SK-N-SH treated with all-trans-retinoic acid at 6 μM for 48 hours (cell line): ENCODE results near the gene DUSP16.

Source experiments
- ATAC-seq: fragments of 200-7000 bp; cut with Tn5 transposase; 3 replicates; pipeline ENCODE4 v1.9.1; 2020; ENCODE audit warnings: mild to moderate bottlenecking, moderate library complexity
- ARNTL ChIP-seq: fragments of 450-650 bp; formaldehyde crosslinking; IDR thresholded peaks from 2 replicates; pipeline ENCODE4 v1.5.0; 2020; ENCODE audit warnings: low read depth, mild to moderate bottlenecking, moderate library complexity, borderline replicate concordance
- BACH2 ChIP-seq: fragments of 250-450 bp; sonication (Bioruptor Pico); IDR thresholded peaks from 2 replicates; pipeline ENCODE4 v1.9.0; 2021; ENCODE audit warnings: mild to moderate bottlenecking, borderline replicate concordance
- CSDC2 ChIP-seq: fragments of 250-450 bp; sonication (Bioruptor Pico); IDR thresholded peaks from 2 replicates; pipeline ENCODE4 v1.5.0; 2020; ENCODE audit warnings: mild to moderate bottlenecking, moderate library complexity
- GLIS3 ChIP-seq: fragments of 250-450 bp; sonication (Bioruptor Pico); IDR thresholded peaks from 2 replicates; pipeline ENCODE4 v1.5.0; 2020; ENCODE audit warnings: mild to moderate bottlenecking, moderate library complexity
- ISL1 ChIP-seq: fragments of 250-450 bp; sonication (Bioruptor Pico); IDR thresholded peaks from 2 replicates; pipeline ENCODE4 v2.1.2; 2022; ENCODE audit warnings: mild to moderate bottlenecking, moderate library complexity
- OSR1 ChIP-seq: fragments of 250-450 bp; sonication (Bioruptor Pico); IDR thresholded peaks from 2 replicates; pipeline ENCODE4 v1.8.0; 2022; ENCODE audit warnings: moderate library complexity, mild to moderate bottlenecking, inconsistent platforms
- PPARA ChIP-seq: fragments of 250-450 bp; sonication (Bioruptor Pico); IDR thresholded peaks from 2 replicates; pipeline ENCODE4 v1.5.0; 2020; ENCODE audit warnings: mild to moderate bottlenecking, borderline replicate concordance
- RARB ChIP-seq: fragments of 250-450 bp; sonication (Bioruptor Pico); IDR thresholded peaks from 2 replicates; pipeline ENCODE4 v1.8.0; 2021; ENCODE audit warnings: mild to moderate bottlenecking, moderate library complexity
- SNAI2 ChIP-seq: fragments of 250-450 bp; sonication (Bioruptor Pico); IDR thresholded peaks from 2 replicates; pipeline ENCODE4 v1.5.0; 2020; ENCODE audit warnings: mild to moderate bottlenecking, moderate library complexity
- TCF4 ChIP-seq: fragments of 250-450 bp; sonication (Bioruptor Pico); IDR thresholded peaks from 2 replicates; pipeline ENCODE4 v1.8.0; 2021; ENCODE audit warnings: mild to moderate bottlenecking, moderate library complexity, borderline replicate concordance
- ZC3H10 ChIP-seq: fragments of 250-450 bp; sonication (Bioruptor Pico); IDR thresholded peaks from 2 replicates; pipeline ENCODE4 v1.5.1; 2021; ENCODE audit warnings: mild to moderate bottlenecking, moderate library complexity
- ZFP3 ChIP-seq: fragments of 250-450 bp; sonication (Bioruptor Pico); IDR thresholded peaks from 2 replicates; pipeline ENCODE4 v1.5.0; 2020; ENCODE audit warnings: mild to moderate bottlenecking, moderate library complexity
- ZFP30 ChIP-seq: fragments of 450-650 bp; formaldehyde crosslinking; IDR thresholded peaks from 2 replicates; pipeline ENCODE4 v1.5.0; 2022; ENCODE audit warnings: mild to moderate bottlenecking, moderate library complexity
- ZNF565 ChIP-seq: fragments of 450-650 bp; formaldehyde crosslinking; conservative IDR thresholded peaks from 2 replicates; pipeline ENCODE4 v1.5.0; 2020; ENCODE audit warnings: low read depth, mild to moderate bottlenecking, moderate library complexity
- ZNF70 ChIP-seq: fragments of 450-650 bp; formaldehyde crosslinking; IDR thresholded peaks from 2 replicates; pipeline ENCODE4 v1.5.0; 2020; ENCODE audit warnings: mild to moderate bottlenecking, moderate library complexity
- ZNF8 ChIP-seq: fragments of 450-650 bp; formaldehyde crosslinking; IDR thresholded peaks from 2 replicates; pipeline ENCODE4 v1.5.0; 2020; ENCODE audit warnings: mild to moderate bottlenecking, moderate library complexity
- TF ChIP-seq, protein P1 (sequence below): fragments of 250-450 bp; sonication (Bioruptor Pico); IDR thresholded peaks from 2 replicates; pipeline ENCODE4 v1.5.0; 2020; ENCODE audit warnings: mild to moderate bottlenecking, moderate library complexity
- TF ChIP-seq, protein P2 (sequence below): fragments of 250-450 bp; sonication (Bioruptor Pico); IDR thresholded peaks from 2 replicates; pipeline ENCODE4 v1.5.1; 2021; ENCODE audit warnings: mild to moderate bottlenecking, moderate library complexity
- TF ChIP-seq, protein P3 (sequence below): fragments of 250-450 bp; sonication (Bioruptor Pico); IDR thresholded peaks from 2 replicates; pipeline ENCODE4 v1.8.0; 2021; ENCODE audit warnings: low read depth, mild to moderate bottlenecking, moderate library complexity, borderline replicate concordance
- TF ChIP-seq, protein P4 (sequence below): fragments of 250-450 bp; sonication (Bioruptor Pico); IDR thresholded peaks from 2 replicates; pipeline ENCODE4 v1.5.1; 2020; ENCODE audit warnings: low read depth, mild to moderate bottlenecking, moderate library complexity
- TF ChIP-seq, protein P5 (sequence below): fragments of 250-450 bp; sonication (Bioruptor Pico); IDR thresholded peaks from 2 replicates; pipeline ENCODE4 v1.8.0; 2020; ENCODE audit warnings: mild to moderate bottlenecking, moderate library complexity, borderline replicate concordance

DUSP16 gene

DNA sequence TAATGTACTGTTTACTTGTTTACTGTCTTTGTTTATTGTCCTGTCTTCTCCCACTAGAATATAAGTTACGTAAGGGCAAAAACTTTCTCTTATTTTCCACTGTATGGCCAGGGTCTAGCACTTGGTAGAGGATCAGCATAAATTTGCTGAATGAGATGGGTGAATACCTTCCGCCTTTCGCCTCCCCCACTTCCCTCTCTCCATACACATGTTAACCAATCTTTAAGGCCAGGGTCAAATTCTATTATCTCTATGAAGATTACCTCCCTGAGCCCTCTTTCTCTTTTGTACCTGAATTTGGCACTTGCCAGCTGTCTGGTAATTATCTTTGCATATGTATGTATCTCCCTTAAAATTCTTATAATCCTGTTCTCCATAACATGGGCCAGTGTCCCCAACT, 4.9 kb downstream of the DUSP16 start:
- ATAC-seq: no peak
- no peak for TF ChIP-seq SNAI2
- no peak for TF ChIP-seq RARB (CRISPR knock-in tag)

DNA sequence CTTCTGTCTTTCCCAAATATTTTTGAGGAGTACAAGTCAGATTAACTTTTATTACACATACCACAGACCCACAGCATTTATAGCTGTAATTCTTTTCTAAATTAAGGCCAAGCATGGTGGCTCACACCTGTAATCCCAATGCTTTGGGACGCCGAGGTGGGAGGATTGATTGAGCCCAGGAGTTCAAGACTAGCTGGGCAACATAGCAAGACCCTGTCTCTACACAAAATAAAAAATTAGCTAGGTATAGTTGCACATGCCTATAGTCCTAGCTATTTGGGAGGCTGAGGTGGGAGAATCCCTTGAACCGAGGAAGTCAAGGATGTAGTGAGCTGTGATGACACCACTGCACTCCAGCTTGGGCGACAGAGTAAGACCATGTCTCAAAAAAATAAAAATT, 7.0 kb downstream of the DUSP16 start:
- ATAC-seq: no peak
- no peak for TF ChIP-seq ZNF565
- no peak for TF ChIP-seq OSR1 (CRISPR knock-in tag)
- TF ChIP-seq, protein P1, sequence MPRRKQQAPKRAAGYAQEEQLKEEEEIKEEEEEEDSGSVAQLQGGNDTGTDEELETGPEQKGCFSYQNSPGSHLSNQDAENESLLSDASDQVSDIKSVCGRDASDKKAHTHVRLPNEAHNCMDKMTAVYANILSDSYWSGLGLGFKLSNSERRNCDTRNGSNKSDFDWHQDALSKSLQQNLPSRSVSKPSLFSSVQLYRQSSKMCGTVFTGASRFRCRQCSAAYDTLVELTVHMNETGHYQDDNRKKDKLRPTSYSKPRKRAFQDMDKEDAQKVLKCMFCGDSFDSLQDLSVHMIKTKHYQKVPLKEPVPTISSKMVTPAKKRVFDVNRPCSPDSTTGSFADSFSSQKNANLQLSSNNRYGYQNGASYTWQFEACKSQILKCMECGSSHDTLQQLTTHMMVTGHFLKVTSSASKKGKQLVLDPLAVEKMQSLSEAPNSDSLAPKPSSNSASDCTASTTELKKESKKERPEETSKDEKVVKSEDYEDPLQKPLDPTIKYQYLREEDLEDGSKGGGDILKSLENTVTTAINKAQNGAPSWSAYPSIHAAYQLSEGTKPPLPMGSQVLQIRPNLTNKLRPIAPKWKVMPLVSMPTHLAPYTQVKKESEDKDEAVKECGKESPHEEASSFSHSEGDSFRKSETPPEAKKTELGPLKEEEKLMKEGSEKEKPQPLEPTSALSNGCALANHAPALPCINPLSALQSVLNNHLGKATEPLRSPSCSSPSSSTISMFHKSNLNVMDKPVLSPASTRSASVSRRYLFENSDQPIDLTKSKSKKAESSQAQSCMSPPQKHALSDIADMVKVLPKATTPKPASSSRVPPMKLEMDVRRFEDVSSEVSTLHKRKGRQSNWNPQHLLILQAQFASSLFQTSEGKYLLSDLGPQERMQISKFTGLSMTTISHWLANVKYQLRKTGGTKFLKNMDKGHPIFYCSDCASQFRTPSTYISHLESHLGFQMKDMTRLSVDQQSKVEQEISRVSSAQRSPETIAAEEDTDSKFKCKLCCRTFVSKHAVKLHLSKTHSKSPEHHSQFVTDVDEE (CRISPR knock-in tag): no peak
- TF ChIP-seq ZFP30: no peak
- TF ChIP-seq, protein P2, sequence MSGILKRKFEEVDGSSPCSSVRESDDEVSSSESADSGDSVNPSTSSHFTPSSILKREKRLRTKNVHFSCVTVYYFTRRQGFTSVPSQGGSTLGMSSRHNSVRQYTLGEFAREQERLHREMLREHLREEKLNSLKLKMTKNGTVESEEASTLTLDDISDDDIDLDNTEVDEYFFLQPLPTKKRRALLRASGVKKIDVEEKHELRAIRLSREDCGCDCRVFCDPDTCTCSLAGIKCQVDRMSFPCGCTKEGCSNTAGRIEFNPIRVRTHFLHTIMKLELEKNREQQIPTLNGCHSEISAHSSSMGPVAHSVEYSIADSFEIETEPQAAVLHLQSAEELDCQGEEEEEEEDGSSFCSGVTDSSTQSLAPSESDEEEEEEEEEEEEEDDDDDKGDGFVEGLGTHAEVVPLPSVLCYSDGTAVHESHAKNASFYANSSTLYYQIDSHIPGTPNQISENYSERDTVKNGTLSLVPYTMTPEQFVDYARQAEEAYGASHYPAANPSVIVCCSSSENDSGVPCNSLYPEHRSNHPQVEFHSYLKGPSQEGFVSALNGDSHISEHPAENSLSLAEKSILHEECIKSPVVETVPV (CRISPR knock-in tag): no peak
- TF ChIP-seq, protein P3, sequence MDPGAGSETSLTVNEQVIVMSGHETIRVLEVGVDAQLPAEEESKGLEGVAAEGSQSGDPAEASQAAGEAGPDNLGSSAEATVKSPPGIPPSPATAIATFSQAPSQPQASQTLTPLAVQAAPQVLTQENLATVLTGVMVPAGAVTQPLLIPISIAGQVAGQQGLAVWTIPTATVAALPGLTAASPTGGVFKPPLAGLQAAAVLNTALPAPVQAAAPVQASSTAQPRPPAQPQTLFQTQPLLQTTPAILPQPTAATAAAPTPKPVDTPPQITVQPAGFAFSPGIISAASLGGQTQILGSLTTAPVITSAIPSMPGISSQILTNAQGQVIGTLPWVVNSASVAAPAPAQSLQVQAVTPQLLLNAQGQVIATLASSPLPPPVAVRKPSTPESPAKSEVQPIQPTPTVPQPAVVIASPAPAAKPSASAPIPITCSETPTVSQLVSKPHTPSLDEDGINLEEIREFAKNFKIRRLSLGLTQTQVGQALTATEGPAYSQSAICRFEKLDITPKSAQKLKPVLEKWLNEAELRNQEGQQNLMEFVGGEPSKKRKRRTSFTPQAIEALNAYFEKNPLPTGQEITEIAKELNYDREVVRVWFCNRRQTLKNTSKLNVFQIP: no peak
- TF ChIP-seq ZFP3 (CRISPR knock-in tag): no peak
- no peak for TF ChIP-seq BACH2
- no peak for TF ChIP-seq TCF4 (CRISPR knock-in tag)
- TF ChIP-seq ZC3H10 (CRISPR knock-in tag): no peak
- no peak for TF ChIP-seq CSDC2 (CRISPR knock-in tag)
- no peak for TF ChIP-seq RARB (CRISPR knock-in tag)
- TF ChIP-seq, protein P4, sequence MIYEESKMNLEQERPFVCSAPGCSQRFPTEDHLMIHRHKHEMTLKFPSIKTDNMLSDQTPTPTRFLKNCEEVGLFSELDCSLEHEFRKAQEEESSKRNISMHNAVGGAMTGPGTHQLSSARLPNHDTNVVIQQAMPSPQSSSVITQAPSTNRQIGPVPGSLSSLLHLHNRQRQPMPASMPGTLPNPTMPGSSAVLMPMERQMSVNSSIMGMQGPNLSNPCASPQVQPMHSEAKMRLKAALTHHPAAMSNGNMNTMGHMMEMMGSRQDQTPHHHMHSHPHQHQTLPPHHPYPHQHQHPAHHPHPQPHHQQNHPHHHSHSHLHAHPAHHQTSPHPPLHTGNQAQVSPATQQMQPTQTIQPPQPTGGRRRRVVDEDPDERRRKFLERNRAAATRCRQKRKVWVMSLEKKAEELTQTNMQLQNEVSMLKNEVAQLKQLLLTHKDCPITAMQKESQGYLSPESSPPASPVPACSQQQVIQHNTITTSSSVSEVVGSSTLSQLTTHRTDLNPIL (CRISPR knock-in tag): no peak
- TF ChIP-seq GLIS3 (CRISPR knock-in tag): no peak
- TF ChIP-seq, protein P5, sequence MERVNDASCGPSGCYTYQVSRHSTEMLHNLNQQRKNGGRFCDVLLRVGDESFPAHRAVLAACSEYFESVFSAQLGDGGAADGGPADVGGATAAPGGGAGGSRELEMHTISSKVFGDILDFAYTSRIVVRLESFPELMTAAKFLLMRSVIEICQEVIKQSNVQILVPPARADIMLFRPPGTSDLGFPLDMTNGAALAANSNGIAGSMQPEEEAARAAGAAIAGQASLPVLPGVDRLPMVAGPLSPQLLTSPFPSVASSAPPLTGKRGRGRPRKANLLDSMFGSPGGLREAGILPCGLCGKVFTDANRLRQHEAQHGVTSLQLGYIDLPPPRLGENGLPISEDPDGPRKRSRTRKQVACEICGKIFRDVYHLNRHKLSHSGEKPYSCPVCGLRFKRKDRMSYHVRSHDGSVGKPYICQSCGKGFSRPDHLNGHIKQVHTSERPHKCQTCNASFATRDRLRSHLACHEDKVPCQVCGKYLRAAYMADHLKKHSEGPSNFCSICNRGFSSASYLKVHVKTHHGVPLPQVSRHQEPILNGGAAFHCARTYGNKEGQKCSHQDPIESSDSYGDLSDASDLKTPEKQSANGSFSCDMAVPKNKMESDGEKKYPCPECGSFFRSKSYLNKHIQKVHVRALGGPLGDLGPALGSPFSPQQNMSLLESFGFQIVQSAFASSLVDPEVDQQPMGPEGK (CRISPR knock-in tag): no peak
- TF ChIP-seq ZNF8 (CRISPR knock-in tag): no peak
- TF ChIP-seq PPARA (CRISPR knock-in tag): no peak
- no peak for TF ChIP-seq ZNF70

DNA sequence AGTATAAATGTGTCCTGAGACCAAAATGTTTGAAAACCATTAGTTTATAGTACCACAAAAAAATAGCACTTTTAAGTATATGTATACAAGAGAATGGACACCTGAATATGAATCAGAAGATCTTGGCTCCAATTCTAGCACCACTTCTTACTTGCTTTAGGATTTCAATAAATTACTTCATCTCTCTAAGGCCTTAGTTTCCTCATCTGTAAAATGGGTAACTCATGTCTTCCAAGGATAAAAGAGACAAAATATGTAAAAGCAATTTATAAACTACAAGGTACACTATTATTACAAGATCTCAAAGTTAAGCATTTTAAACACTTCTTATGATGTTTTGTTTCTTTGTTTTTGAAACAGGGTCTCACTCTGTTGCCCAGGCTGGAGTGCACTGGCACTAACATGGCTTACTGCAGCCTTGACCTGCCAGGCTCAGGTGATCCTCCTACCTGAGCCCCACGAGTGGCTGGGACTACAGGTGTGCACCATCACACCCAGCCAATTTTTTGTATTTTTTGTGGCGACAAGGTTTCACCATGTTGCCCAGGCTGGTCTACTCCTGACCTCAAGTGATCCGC, 9.4 kb downstream of the DUSP16 start:
- ATAC-seq: no peak
- no peak for TF ChIP-seq ARNTL (CRISPR knock-in tag)
- no peak for TF ChIP-seq ZFP3 (CRISPR knock-in tag)
- TF ChIP-seq ZNF565: no peak
- TF ChIP-seq, protein P4 (CRISPR knock-in tag): no peak
- TF ChIP-seq ISL1 (CRISPR knock-in tag): no peak
- TF ChIP-seq, protein P1 (CRISPR knock-in tag): no peak
- no peak for TF ChIP-seq ZC3H10 (CRISPR knock-in tag)
- TF ChIP-seq PPARA (CRISPR knock-in tag): no peak
- TF ChIP-seq ZNF8 (CRISPR knock-in tag): no peak
- no peak for TF ChIP-seq OSR1 (CRISPR knock-in tag)
- TF ChIP-seq TCF4 (CRISPR knock-in tag): no peak
- no peak for TF ChIP-seq CSDC2 (CRISPR knock-in tag)
- TF ChIP-seq, protein P5 (CRISPR knock-in tag): no peak
- TF ChIP-seq RARB (CRISPR knock-in tag): no peak
